ENCODE data around the gene BRINP1.

BRINP1 gene

GRCh38 chr9:119282476-119283077 lies 86.7 kb downstream of the BRINP1 start:
- no peak for DNase-seq (ENCODE audit: low spot score)

GRCh38 chr9:119280740-119281485 lies 88.3 kb downstream of the BRINP1 start:
- no peak for DNase-seq (ENCODE audit: low spot score)

GRCh38 chr9:119278171-119278570 lies 91.1 kb downstream of the BRINP1 start:
- no peak for DNase-seq (ENCODE audit: low spot score)

- DNase-seq (ENCODE audit: low spot score) = no peak
Observed at GRCh38 chr9:119273984-119274665, 95.1 kb downstream of the BRINP1 start.

- no peak for DNase-seq (ENCODE audit: low spot score)
Observed at GRCh38 chr9:119273325-119273904, 95.8 kb downstream of the BRINP1 start.

GRCh38 chr9:119272500-119273211 lies 96.6 kb downstream of the BRINP1 start:
- DNase-seq (ENCODE audit: low spot score) = no peak

- DNase-seq (ENCODE audit: low spot score) = no peak
Observed at GRCh38 chr9:119268985-119269384, 100.2 kb downstream of the BRINP1 start.

GRCh38 chr9:119264165-119264564 lies 105.1 kb downstream of the BRINP1 start:
- DNase-seq (ENCODE audit: low spot score) = no peak

- DNase-seq (ENCODE audit: low spot score) = no peak
Observed at GRCh38 chr9:119257592-119257991, 111.6 kb downstream of the BRINP1 start.

- DNase-seq (ENCODE audit: low spot score) = no peak
Observed at GRCh38 chr9:119255116-119255515, 114.1 kb downstream of the BRINP1 start.

GRCh38 chr9:119252671-119253299 lies 116.5 kb downstream of the BRINP1 start:
- DNase-seq (ENCODE audit: low spot score) = no peak

- no peak for DNase-seq (ENCODE audit: low spot score)
Observed at GRCh38 chr9:119251936-119252335, 117.3 kb downstream of the BRINP1 start.

GRCh38 chr9:119250730-119251129 lies 118.5 kb downstream of the BRINP1 start:
- DNase-seq (ENCODE audit: low spot score) = no peak

GRCh38 chr9:119240546-119240945 lies 128.7 kb downstream of the BRINP1 start:
- no peak for DNase-seq (ENCODE audit: low spot score)

- no peak for DNase-seq (ENCODE audit: low spot score)
Observed at GRCh38 chr9:119234636-119235035, 134.6 kb downstream of the BRINP1 start.

- DNase-seq (ENCODE audit: low spot score) = no peak
Observed at GRCh38 chr9:119227422-119227821, 141.8 kb downstream of the BRINP1 start.

- DNase-seq (ENCODE audit: low spot score) = no peak
Observed at GRCh38 chr9:119224431-119224830, 144.8 kb downstream of the BRINP1 start.

- DNase-seq (ENCODE audit: low spot score) = no peak
Observed at GRCh38 chr9:119221276-119221675, 148.0 kb downstream of the BRINP1 start.

- no peak for DNase-seq (ENCODE audit: low spot score)
Observed at GRCh38 chr9:119218293-119218692, 150.9 kb downstream of the BRINP1 start.

GRCh38 chr9:119216651-119217331 lies 152.4 kb downstream of the BRINP1 start:
- DNase-seq (ENCODE audit: low spot score) = peak; percentile 71

GRCh38 chr9:119215651-119216050 lies 153.6 kb downstream of the BRINP1 start:
- no peak for DNase-seq (ENCODE audit: low spot score)
